GM21447 (cell line): Measurements from ENCODE around the gene PCDH9.

Experiments
- ATAC-seq: cut with Tn5 transposase; IDR thresholded peaks from one replicate; pipeline ENCODE4 v1.9.1; 2021; ENCODE audit not compliant: unreplicated experiment

PCDH9 gene

DNA sequence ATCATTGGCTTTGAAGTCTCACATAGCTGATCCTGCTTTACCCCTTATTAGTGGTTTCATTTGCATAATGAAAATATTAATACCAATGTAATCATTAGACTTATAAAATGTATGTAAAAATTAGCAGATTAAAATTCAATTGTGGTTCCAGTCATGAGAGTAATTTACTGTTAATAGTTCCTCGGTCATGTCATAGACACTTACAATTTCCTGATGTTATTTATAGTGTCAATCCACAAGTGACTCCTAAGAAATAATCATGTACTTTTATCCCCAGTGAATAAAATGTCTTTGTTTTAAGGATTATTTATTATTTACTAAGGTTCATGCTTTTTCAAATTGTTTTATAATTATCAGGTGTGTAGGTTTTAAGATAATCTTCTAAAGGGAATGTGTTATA lies 138.5 kb downstream of the PCDH9 start:
- no peak for ATAC-seq

DNA sequence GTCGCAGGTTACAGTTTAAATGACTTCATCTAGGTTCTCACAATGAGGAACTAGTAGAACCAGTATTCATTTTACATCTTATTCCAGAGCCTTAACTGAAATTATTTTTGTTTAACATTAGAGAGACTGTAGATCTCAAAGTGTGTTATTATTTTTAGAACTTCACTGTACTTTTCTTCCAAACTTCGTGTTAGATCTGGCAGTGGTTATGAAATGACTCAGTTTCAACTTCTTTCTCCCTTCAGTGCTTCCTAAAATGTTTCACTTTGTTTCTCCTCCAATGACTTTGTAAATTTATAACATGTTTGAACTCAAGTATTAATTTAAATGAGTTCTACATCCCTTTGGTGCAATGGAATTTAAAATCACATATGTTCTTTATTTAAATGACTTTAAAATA lies 139.3 kb downstream of the PCDH9 start:
- no peak for ATAC-seq

DNA sequence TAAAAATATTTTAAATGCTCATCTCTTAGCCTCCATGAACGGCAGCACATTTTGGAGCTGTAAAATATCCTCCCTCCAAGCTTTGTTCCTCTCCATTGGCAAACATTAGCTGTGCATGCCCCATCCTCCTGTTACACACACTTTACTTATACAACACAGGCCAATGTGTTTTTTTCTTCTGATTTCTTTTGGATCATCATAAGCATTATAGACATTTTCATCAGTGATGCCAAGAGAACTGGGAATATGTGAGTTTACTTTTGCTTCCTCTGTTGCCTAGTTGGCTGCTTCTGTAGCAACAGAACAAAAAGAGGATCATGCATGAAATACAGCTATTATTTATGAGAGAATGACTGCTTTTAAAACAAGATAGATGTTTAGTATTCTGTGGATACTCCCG lies 142.6 kb downstream of the PCDH9 start:
- no peak for ATAC-seq

- ATAC-seq, result no peak
These were observed 143.9 kb downstream of the PCDH9 start for GRCh38 chr13:67086260-67086659.

DNA sequence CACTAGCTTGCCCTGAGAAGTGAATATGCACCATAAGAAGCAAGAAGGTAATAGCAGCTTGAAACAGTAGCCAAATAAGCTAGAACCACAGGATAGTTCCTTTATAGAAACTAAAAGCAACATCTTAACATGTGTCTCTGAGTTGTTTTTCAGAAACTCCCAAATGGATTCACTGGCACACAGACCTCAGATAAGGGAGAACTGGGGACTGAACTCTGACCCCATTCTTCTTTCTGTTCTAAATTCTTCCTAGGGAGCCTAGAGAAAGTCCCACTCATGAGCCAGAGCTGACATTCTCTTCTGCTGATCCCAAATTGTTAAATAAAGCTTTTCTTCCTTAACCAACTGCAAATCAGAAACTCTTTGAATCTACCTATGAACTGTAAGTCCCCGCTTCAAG lies 146.1 kb downstream of the PCDH9 start:
- ATAC-seq, result no peak

GRCh38 chr13:67083519-67083918 lies 146.6 kb downstream of the PCDH9 start:
- ATAC-seq, result no peak

GRCh38 chr13:67080351-67080750 lies 149.8 kb downstream of the PCDH9 start:
- ATAC-seq, result no peak

DNA sequence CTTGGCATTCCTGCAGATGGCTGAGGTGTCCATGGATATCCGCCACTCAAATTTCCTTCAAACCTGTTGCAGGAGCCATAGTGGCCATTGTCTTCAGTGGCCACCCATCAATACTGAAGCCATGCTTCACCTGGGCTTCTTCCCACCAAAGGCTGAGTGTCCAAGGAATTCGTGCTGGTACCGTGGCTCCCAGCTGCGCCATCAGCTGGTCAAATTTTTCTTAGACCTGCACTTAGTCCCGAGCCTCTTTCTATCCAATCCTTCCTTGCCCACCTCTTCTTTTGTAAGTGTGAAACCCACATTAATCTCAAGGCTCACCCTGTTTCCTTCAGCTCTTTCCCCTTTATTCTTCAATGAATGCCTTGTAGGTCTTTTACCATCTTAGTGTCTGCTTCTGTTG lies 152.1 kb downstream of the PCDH9 start:
- ATAC-seq, result no peak

DNA sequence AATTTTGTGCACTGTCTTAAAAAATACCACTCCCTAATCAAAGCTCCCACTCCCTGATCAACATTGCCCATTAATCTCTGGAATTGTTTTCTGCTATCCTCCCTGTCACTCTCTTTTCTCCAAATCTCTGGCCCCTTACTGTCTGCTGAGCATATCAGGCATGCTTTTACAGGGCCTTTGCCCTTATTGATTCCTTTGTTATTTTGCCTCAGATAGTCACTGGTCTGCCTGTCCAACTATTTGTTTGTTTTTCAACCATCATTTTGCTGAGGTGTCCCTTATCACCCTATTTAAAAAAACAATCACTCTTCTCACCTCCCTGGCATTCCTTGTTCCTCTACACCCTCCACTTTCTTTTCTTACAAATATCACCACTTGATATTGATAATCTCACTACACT lies 153.0 kb downstream of the PCDH9 start:
- ATAC-seq, result no peak

GRCh38 chr13:67076378-67076777 lies 153.8 kb downstream of the PCDH9 start:
- no peak for ATAC-seq

DNA sequence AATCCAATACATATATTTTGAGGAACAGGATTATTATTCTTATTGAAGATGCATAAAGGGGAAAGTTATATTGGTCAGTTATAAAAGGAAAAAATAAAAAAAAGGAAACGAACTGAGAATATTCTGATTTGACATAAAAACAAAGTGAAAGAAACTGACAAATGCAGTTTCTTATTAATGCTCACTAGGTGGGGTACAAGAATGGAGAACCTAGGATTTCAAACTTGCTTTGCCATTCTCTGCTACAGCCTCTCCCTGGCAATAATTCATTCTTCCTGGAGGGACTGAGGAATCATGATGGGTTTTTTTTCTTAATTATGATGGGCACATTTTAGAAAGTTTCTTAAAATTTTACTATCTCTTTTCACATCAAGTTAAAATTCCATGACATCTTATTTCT lies 154.9 kb downstream of the PCDH9 start:
- ATAC-seq, result no peak

DNA sequence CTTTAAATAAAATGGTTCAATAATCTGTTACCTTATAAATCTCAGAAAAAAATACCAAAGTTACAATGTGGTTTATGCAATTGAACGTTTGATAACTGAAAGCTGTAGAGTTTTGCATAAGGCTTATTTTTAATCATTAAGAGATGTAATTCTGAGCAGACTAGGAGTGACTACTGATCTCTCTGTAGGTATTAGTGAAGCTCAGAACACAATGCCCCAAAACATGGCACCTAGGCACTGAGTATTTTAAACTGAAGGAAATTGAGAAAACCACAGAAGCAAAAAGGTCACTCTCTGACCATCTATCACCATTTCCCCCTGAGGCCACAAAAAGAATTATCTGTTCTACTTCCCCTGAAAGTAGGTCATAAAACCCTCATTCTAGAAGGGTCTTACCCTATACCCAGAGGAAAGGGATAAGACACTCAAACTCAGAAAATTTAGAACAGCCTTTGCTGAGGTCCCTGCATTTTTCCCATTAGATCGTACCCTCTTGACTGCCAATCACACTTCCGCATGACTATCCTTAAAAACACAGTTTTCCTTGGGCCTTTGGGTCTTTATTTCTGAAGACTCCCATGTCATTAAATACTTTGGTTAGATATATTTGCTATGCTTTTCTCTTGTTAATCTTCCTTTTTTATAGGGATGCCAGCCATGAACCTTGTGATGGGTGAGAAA lies 158.1 kb downstream of the PCDH9 start:
- no peak for ATAC-seq

DNA sequence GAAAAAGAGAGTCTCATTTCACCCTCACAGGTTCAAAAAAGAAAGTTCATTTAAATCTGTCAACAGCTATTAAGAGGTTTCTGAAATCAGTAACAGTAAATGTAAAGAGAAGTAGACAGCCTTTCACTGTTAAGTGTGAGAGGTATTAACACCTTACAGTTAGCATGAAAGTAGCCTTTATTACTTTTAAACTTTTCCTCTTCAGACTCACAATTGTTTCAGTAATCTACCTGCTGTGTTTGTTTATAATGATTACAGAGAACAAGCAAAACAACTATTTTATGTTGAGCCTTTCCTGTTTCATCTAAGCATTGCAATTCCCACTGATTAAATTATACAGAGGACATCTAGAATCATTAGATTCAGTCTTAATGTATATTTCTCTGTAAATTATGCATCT lies 159.8 kb downstream of the PCDH9 start:
- ATAC-seq, result no peak

DNA sequence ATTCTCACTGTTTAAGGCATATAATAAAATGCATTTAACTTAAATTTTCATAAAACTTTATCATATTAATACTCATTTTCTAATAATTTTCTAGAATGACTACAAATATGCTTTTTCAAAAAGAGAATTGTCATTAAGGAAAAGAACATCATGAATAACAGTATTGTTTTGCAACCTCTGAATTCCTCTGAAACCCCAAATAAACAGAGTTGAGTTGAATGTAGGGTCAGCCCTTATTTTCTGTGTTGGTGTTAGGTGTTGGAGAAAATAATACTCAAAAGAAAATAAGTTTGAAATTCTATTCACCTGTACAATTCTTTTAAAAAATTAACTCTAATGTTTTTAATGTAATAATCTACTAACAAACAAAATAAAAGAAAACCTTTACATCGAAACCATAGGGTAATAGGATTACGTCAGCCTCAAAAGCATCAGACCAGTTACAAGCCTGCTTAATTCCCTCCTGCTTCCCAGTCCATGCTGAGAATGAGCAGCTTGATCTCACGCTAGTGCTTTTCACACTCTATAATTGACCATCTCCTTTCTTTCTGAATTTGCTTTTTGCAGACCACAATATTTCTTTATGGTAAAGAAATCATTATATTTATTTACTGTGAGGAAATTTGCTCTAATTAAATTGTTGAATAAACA lies 160.9 kb downstream of the PCDH9 start:
- ATAC-seq, result no peak

GRCh38 chr13:67064920-67065319 lies 165.2 kb downstream of the PCDH9 start:
- ATAC-seq, result no peak

DNA sequence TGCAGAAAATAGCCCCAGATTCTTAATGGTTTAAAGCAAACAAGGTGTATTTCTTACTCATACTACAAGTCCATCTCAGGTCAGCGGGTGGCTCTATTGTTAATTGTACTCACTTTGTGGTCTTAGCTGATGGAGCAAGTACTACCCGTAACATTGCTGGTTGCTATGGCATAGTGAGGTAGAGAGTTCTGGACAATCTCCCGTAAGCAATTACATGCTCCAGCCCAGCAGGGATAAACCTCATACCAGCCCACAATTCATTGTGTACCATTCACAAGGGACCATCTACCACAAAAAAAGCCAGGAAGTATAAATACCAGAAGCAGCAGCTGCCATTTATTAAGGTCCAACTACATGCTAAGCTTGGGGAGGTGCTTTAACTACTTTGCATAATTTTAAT lies 167.1 kb downstream of the PCDH9 start:
- no peak for ATAC-seq

DNA sequence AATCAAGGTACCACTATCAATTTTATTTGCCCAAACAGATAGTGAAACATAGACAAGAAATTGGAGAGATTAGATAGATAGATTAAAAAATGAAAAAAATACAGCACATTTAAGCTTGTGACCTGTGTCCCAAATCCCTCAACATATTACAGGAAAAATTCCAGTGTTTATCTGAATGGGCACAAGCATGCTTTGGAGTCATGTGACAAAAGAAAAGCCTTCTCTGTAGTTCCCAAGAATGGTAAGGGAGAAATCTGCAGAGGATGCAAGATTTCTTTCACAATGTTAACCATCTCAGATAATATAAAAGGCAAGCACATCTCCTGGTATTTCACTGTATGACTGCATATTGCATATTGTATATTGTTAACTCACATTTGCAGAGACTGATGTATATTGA lies 168.0 kb downstream of the PCDH9 start:
- ATAC-seq, result no peak

GRCh38 chr13:67061750-67062149 lies 168.4 kb downstream of the PCDH9 start:
- ATAC-seq, result no peak

DNA sequence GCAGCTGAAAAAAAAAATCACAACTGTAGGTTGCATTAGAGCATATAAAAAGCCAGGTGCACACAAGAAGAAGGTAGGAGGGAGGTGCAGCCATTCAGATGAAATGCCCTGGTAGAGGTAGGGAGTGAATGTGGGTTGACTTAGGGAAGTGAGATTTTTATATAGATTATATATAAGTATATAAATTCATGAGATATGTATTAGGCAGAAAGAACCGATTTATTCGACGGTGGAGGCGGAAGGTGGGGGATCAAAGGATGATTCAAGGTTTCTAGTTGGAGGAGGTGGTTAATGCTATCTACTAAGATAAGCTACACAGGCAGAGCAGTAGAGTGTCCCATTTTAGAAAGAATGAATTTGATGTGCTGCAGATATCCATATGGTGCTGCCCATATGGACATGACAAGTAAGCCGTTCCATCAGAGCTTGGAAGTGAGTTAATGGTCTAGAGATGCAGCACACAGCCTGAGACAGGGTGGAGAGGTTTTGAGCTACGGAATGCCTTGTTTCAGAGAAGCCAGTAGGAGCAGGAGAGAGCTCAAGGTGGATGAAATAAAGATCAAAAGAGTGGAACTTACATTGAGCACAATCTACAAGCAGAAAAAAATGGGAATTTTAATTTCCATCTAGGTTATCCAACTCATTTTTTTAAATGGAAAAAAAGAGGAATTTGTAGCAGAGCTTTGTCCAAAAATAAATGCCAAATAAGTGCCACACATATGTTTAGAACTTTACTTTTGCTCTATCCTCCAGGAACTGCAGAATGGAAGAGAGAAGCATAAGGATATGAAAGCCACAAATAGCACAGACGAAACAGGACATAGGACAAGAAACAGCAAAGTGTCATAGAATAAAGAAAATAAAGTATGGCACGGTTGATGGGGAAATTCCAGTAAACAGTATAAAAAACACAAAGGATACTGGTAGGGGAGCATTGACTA lies 177.3 kb downstream of the PCDH9 start:
- ATAC-seq, result no peak

DNA sequence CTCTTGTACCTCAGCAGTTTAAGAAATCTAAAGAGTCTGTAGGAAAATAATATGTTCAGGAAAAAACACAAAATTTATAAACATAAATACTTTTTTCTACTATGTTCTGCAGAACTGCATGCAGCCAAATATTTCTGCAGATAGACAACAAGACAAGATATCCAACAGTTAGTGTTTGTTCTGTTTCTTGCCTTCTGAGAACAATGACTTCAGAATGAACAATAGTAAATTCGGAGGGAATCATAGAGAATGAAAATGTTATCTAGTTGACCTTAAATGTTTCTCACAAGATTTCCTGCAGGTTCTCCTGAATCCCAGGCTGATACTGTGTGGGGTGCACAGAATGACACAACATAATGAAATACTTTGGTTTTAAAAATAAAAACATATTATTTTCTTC lies 180.4 kb downstream of the PCDH9 start:
- no peak for ATAC-seq

DNA sequence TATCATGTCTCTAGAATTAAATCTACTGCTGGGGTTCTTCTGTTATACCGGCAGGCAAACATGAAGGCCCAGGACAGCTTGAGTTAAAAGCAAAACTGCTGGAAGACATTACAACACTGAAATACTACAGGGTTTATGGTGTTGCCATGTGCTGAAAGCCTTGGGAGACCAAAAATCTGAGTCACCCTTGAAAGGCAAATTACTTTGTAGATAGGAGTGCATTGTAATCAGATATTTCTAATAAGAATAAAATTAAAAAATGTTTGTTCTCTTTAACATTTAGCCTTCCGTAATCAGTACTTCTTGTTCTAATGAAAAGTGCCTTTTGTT lies 181.3 kb downstream of the PCDH9 start:
- ATAC-seq, result no peak
